Smooth muscle cell (in vitro differentiated cells): ENCODE data around the gene SPOCK1. TPM values are rescaled to one million over a fixed set of nuclear protein-coding genes. Genes with fewer than 3 reads are reported as not detected.

Experiments used
- DNase-seq: peaks from one replicate; lab custom pipeline; 2025; ENCODE audit not compliant: unreplicated experiment; lab: John Stamatoyannopoulos, UW
- H2AFZ ChIP-seq: fragments of 200-600 bp; sonication (generic); 2 replicates; pipeline ENCODE4 v1.6.0; 2016; ENCODE audit warnings: antibody characterized with exemption, low read depth, mild to moderate bottlenecking
- H3F3A ChIP-seq: fragments of 200-600 bp; sonication (generic); 2 replicates; pipeline ENCODE4 v1.6.0; 2017; ENCODE audit warnings: antibody characterized with exemption, low read depth
- H3K27ac ChIP-seq: fragments of 200-600 bp; sonication (generic); 2 replicates; pipeline ENCODE4 v1.5.1; 2016; ENCODE audit warnings: low read depth, mild to moderate bottlenecking
- H3K27me3 ChIP-seq: fragments of 200-600 bp; sonication (generic); 2 replicates; pipeline ENCODE4 v1.6.1; 2016; ENCODE audit warnings: low read depth, mild to moderate bottlenecking
- H3K36me3 ChIP-seq: fragments of 200-600 bp; sonication (generic); 2 replicates; pipeline ENCODE4 v1.5.1; 2016; ENCODE audit warnings: low read depth
- H3K4me1 ChIP-seq: fragments of 200-600 bp; sonication (generic); 2 replicates; pipeline ENCODE4 v1.5.1; 2016; ENCODE audit warnings: low read depth
- H3K4me2 ChIP-seq: fragments of 200-600 bp; sonication (generic); 2 replicates; pipeline ENCODE4 v1.6.0; 2016; ENCODE audit warnings: mild to moderate bottlenecking
- H3K4me3 ChIP-seq: fragments of 200-600 bp; sonication (generic); 2 replicates; pipeline ENCODE4 v1.5.1; 2016; ENCODE audit warnings: mild to moderate bottlenecking
- H3K79me2 ChIP-seq: fragments of 200-600 bp; sonication (generic); 2 replicates; pipeline ENCODE4 v1.6.0; 2016; ENCODE audit warnings: low read depth, mild to moderate bottlenecking
- H3K9ac ChIP-seq: fragments of 200-600 bp; sonication (generic); 2 replicates; pipeline ENCODE4 v1.6.0; 2016; ENCODE audit warnings: low read depth
- H3K9me3 ChIP-seq: fragments of 200-600 bp; sonication (generic); replicated peaks from 2 replicates; pipeline ENCODE4 v1.5.1; 2016; ENCODE audit warnings: low read depth
- H4K20me1 ChIP-seq: fragments of 200-600 bp; sonication (generic); 2 replicates; pipeline ENCODE4 v1.6.0; 2016; ENCODE audit warnings: low read depth
- CTCF ChIP-seq: fragments of 200-600 bp; sonication (generic); IDR thresholded peaks from 2 replicates; pipeline ENCODE4 v1.5.1; 2017; ENCODE audit warnings: borderline replicate concordance, mild to moderate bottlenecking, antibody characterized with exemption; ENCODE audit not compliant: insufficient read depth, poor library complexity, severe bottlenecking
- WGBS: methylation state at CpG from one replicate; pipeline ENCODE4 v1.1.7; 2016; ENCODE audit warnings: low lambda C conversion rate; 5-methylcytosine and 5-hydroxymethylcytosine counted together
- polyA plus RNA-seq: library from polyadenylated mRNA; unstranded; fragments of >200 nt; fragmentation: Nextera tagmentation; extraction: Ambion mirVana; gene quantifications from 2 replicates; pipeline ENCODE4 v1.2.1, GENCODE V29; 2016
- total RNA-seq: library from RNA; depleted of rRNA; stranded (reverse); fragments of >200 nt; gene quantifications from 2 replicates; pipeline ENCODE4 v1.2.3, GENCODE V29; 2014

Gene SPOCK1
- total and polyA plus RNA-seq, 2 experiments from 2014 or later = 56.2 to 80.0 TPM

GRCh38 chr5:137101544-137101943 lies 397.6 kb downstream of the SPOCK1 start:
- H3F3A ChIP-seq = no peaks in the 10 kb centered on the region
- no peak overlapping the region for H2AFZ ChIP-seq
- H3K4me3 ChIP-seq = no peak overlapping the region
- peak overlapping the region; percentile 50 for H3K4me2 ChIP-seq
- H3K79me2 ChIP-seq = no peaks in the 10 kb centered on the region
- no peaks in the 10 kb centered on the region for H4K20me1 ChIP-seq
- WGBS = 25% methylated on average over 2 of the region's 2 CpGs
- TF ChIP-seq CTCF = no peak
- no peaks in the 10 kb centered on the region for H3K27me3 ChIP-seq
- H3K36me3 ChIP-seq = no peaks in the 10 kb centered on the region
- H3K27ac ChIP-seq = no peak overlapping the region
- no peak for DNase-seq
- H3K9me3 ChIP-seq = no peaks in the 10 kb centered on the region
- H3K4me1 ChIP-seq = no peaks in the 10 kb centered on the region
- H3K9ac ChIP-seq = no peak overlapping the region

GRCh38 chr5:137099651-137100050 lies 399.5 kb downstream of the SPOCK1 start:
- WGBS = 68% methylated on average over 3 of the region's 3 CpGs
- H3F3A ChIP-seq = no peaks in the 10 kb centered on the region
- H3K79me2 ChIP-seq = no peaks in the 10 kb centered on the region
- no peak for TF ChIP-seq CTCF
- H3K4me2 ChIP-seq = no peak overlapping the region
- H3K4me3 ChIP-seq = no peak overlapping the region
- no peak overlapping the region for H2AFZ ChIP-seq
- H3K4me1 ChIP-seq = no peaks in the 10 kb centered on the region
- no peaks in the 10 kb centered on the region for H3K36me3 ChIP-seq
- H3K27ac ChIP-seq = no peak overlapping the region
- no peak for DNase-seq
- no peaks in the 10 kb centered on the region for H4K20me1 ChIP-seq
- no peak overlapping the region for H3K9ac ChIP-seq
- H3K9me3 ChIP-seq = no peaks in the 10 kb centered on the region
- H3K27me3 ChIP-seq = no peaks in the 10 kb centered on the region

DNA sequence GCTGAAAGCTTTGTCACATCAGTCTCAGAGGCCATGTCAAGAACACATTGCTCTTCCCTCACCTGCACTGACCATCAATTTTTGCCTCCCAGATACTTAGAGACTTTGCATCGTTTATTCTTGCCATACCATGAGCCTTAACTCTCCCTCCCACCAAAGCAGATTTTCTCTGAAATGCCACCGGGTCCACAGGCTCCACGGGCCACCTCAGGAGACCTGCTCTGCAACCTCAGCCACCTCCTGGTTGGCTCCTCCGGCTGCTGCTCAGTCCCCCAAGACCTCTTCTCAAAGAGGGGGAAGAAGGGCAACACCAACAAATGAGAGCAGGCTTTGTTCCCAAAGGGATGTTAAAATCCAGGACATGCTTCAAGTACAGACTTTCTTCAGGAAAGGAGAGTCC lies 400.5 kb downstream of the SPOCK1 start:
- H3K27ac ChIP-seq = no peak overlapping the region
- no peaks in the 10 kb centered on the region for H3K4me1 ChIP-seq
- no peak overlapping the region for H3K9ac ChIP-seq
- H3K4me3 ChIP-seq = no peak overlapping the region
- H3K27me3 ChIP-seq = no peaks in the 10 kb centered on the region
- DNase-seq = no peak
- no peak for TF ChIP-seq CTCF
- H3F3A ChIP-seq = no peaks in the 10 kb centered on the region
- H3K9me3 ChIP-seq = no peaks in the 10 kb centered on the region
- no peaks in the 10 kb centered on the region for H3K36me3 ChIP-seq
- no peak overlapping the region for H3K4me2 ChIP-seq
- 89% methylated on average over 4 of the region's 4 CpGs for WGBS
- H4K20me1 ChIP-seq = no peaks in the 10 kb centered on the region
- no peaks in the 10 kb centered on the region for H3K79me2 ChIP-seq
- no peak overlapping the region for H2AFZ ChIP-seq

GRCh38 chr5:137098238-137098637 lies 400.9 kb downstream of the SPOCK1 start:
- H4K20me1 ChIP-seq = no peaks in the 10 kb centered on the region
- H3K36me3 ChIP-seq = no peaks in the 10 kb centered on the region
- no peak overlapping the region for H3K4me3 ChIP-seq
- H3K4me1 ChIP-seq = no peaks in the 10 kb centered on the region
- H2AFZ ChIP-seq = no peak overlapping the region
- H3K9me3 ChIP-seq = no peaks in the 10 kb centered on the region
- 94% methylated on average over 1 of the region's 1 CpG for WGBS
- no peaks in the 10 kb centered on the region for H3F3A ChIP-seq
- no peaks in the 10 kb centered on the region for H3K27me3 ChIP-seq
- H3K27ac ChIP-seq = no peak overlapping the region
- H3K9ac ChIP-seq = no peak overlapping the region
- no peak for TF ChIP-seq CTCF
- H3K79me2 ChIP-seq = no peaks in the 10 kb centered on the region
- H3K4me2 ChIP-seq = no peak overlapping the region
- DNase-seq = no peak
